ENCODE data around the gene LCA5L.
A peak's percentile ranks its signal among the peaks of the same experiment; 100 is the strongest.
"Not testable (repeated sequence)": the region's sequence is repeated elsewhere in the genome, so short reads cannot be mapped to it uniquely, and the experiment has no call there.

Gene LCA5L

DNA sequence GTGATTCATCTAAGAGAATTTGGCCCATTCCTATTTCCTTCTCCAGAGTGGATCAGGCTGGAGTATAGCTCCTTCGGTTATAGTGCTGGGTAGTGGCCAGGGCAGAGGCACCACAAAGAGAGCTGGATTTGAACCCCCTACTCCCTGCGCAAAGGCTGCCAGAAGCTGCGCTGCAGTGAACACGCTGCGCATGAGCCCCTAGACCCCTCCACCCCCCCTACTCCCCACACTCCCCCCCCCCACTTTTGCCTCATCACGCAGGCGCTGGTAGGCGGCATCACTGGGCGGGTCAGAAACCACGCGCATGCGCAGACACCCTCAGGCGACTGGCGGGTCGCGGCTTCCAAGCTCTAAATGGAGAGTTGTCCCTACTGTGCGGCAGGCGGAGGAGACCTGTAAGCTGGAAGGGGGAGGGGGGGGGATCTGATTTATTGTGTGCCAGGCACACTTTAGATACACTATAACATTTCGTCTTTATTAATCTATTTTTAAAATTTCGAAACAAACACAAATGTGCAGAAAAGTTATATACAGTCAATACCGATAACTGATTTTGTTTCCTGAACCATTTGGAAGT, 58.0 kb downstream of the LCA5L start:
- peak; percentile 82 for DNase-seq (ENCODE audit: low read depth)

GRCh38 chr21:39386899-39387298, 58.7 kb downstream of the LCA5L start:
- no peak for DNase-seq (ENCODE audit: low read depth)

GRCh38 chr21:39386194-39386593, 59.4 kb downstream of the LCA5L start:
- DNase-seq (ENCODE audit: low read depth) = no peak

DNA sequence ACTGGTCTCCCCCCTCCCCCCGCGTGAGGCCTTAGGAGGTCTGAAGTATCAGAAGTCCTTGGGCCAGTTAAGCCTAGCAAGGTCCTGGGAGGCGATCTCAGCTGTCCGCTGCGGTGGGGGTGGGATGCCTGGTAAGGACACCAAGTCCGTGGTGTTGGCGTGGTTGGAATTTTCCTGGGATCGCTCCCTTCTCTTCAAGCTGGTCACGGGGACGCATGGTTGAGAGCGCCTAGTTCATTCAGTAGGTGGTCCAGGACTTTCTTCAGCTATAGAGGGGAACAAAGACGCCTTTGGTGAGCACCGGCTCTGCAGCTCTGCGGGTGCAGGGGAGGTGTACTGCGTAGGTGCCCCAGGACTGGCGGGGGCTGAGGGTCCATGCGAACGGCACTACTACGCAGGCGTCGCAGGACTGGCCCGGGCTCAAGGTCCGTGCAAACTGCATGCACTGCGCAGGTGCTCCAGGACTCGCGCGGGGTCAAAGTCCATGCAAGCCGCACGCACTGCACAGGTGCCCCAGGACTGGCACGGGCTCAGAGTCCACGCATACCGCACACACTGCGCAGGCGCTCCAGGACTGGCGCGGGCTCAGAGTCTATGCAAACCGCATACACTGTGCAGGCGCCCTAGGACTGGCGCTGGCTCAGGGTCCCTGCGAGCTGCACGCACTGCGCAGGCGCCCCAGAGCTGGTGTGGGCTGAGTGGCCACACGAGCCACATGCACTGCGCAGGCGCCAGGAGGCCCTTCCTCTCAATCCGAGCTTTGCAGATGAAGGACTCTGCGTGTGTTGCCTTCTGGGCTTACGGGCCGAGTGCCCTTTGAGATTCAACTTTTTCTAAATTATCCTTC, 60.1 kb downstream of the LCA5L start:
- DNase-seq (ENCODE audit: low read depth) = peak; percentile 44

- no peak for DNase-seq (ENCODE audit: low read depth)
Observed at GRCh38 chr21:39384674-39385298, 60.8 kb downstream of the LCA5L start.

DNA sequence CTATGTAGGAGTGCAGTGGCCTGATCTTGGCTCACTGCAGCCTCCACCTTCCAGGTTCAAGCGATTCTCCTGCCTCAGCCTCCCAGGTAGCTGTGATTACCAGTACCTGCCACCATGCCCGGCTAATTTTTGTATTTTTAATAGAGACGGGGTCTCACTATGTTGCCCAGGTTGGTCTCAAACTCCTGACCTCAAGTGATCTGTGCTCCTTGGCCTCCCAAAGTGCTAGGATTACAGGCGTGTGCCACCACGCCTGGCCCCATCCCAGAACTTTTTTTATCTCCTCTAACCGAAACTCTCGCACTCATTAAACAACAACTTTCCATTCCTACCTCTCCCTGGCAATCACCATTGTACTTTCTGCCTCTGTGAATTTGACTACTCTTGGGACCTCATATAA, 63.5 kb downstream of the LCA5L start:
- DNase-seq (ENCODE audit: low read depth) = not testable (repeated sequence)

GRCh38 chr21:39381009-39381408, 64.6 kb downstream of the LCA5L start:
- no peak for DNase-seq (ENCODE audit: low read depth)

DNA sequence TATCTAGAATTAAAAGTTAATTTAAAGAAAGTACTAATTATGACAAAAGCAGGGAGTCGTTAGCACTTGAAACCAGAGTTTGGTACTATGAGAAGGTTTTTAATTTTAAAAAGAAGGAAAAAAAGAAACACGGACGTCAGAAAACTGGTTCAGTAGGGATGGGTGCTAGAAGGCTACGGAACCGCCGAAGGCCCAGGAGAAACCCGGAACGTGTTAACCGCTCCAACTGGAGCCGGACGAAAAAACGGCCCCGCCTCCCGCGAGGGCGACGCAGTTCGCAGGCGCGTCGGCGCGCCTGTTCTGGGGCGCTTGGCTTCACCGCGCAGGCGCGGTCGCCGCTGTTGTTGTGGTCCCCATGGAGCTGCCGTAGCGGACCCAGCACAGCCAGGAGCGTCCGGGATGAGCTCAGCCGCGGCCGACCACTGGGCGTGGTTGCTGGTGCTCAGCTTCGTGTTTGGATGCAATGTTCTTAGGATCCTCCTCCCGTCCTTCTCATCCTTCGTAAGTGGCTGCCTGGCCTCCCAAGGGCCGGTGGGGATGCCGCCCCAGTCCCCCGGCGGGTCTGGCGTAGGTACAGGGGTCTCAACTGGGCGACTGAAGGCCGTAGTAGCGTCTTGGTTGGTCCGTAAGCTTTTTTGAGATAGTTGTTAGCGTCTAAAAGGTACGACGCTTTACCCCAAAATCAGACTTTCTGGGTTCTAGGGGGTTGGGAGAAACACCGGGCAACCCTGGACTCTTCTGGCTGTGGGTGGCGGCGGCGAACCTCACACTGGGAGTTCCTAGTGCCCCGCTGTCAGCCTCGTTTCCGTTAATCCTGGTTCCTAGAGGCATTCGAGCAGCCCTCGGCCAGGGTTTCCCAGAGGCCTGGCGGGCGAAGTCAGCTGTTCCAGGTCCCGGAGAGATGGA, 65.3 kb downstream of the LCA5L start:
- peak; percentile 79 for DNase-seq (ENCODE audit: low read depth)

- DNase-seq (ENCODE audit: low read depth) = no peak
Observed at GRCh38 chr21:39377444-39378050, 68.0 kb downstream of the LCA5L start.

GRCh38 chr21:39375446-39375845, 70.1 kb downstream of the LCA5L start:
- DNase-seq (ENCODE audit: low read depth) = no peak

- no peak for DNase-seq (ENCODE audit: low read depth)
Observed at GRCh38 chr21:39374046-39374445, 71.5 kb downstream of the LCA5L start.

DNA sequence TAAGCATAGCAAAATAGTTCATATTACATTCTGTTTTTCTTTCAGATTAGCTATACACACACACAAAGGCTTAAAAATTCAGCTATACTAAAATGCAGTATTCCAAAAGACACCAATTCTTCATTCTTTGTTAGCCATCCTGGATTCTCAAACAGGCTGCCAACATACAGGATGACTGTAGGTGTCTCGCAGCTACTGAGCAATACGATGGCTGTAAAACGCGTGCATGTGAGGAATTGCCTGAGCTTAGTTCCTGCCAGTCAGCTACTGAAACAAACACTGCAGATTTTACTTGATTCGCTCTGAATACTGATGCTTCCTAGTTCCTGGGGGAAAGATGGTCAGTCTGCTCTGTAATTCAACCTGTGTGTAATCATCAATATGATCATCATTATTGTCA, 71.9 kb downstream of the LCA5L start:
- DNase-seq (ENCODE audit: low read depth) = no peak

GRCh38 chr21:39369896-39370288, 75.7 kb downstream of the LCA5L start:
- DNase-seq (ENCODE audit: low read depth) = not testable (repeated sequence)

GRCh38 chr21:39367783-39368182, 77.8 kb downstream of the LCA5L start:
- no peak for DNase-seq (ENCODE audit: low read depth)

DNA sequence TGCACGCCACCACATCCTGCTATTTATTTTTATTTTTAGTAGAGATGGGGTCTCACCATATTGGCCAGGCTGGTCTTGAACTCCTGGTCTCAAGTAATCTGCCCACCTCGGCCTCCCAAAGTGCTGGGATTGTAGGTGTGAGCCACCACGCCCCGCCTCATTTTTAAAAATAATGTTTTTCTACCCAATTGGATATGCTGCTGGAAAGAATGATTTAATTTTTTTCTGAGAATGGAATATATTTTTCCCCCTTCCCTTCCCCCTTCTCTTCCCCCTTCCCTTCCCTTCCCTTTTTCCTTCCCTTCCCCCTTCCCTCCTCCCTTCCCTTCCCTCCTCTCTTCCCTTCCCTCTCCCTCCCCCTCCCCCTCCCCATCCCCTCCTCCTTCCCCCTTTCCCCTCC, 79.0 kb downstream of the LCA5L start:
- no peak for DNase-seq (ENCODE audit: low read depth)

DNA sequence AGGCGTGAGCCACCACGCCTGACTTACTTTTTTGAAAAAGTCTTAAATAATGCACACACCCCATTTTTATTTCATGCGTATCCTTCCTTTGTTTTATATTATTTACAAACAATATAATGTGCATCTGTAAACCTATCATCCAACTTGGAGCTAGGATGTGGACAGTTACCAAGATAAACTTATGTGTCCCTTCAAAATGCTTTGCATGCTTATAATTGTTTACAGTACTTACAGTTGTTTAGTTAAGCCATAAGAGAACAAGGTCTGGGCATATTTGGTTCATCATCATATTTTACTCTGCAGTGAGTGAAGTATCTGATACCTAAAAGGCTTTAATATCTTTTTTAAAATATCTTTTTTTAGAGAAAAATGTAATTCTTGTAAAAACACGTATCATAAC, 80.6 kb downstream of the LCA5L start:
- no peak for DNase-seq (ENCODE audit: low read depth)

DNA sequence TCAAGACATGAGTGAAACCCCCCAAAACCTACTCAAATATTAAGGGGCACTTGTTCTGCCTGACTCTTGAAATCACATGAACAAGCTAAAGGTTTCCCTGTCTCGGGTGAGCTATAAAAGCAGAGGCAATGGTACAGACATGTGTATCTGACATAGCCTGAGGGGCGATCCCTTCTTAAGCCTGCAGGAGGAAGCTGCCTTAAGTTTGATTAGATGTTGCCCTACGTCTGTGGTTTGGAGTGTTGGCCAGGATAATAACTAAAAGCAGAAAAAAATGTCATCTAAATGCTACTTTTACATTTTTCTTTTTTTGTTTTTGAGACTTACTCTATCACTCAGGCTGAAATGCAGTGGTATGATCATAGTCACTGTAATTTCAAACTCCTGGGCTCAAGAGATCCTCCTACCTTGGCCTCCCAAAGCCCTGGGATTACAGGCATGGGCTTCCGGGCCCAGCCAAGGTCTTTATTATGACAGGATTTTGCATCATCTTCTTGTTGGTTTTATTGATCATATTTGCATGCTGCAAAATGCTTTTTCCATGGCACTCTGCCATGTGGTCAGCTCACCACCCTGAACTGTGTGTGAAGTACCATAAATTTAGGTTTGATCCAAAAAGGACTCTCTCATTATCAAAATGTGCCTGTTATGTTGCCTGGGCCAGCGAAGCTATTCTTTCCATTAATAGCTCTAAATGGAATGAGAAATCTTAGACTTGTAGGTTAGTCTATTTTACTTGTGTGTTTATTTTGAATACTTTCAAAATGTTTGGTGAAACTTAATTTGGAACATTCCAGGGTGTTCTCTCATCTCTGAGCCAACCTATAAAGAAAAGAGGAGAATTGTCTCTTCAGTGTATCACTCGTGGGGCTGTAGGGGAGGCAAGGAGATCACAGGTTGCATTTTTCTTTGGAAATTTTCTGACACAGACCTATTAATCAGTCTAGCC, 81.7 kb downstream of the LCA5L start:
- DNase-seq (ENCODE audit: low read depth) = no peak

DNA sequence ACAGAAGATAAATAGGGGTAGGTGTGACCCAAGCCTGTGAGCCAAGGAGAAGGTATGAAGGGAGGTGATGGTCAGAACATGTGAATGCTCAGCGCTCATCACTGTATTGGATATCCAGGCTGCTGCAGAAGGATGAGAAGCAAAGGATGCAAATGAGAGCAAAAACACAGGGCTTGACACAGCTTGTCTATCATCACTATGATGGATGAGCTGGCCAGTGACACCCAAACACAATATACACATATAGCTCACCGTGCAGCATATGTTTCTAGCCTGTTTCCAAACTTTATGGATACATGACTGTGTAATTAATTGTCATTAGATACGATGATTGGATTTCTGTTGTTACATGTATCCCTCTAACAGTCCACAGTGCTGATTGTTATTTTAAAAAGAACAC, 82.8 kb downstream of the LCA5L start:
- DNase-seq (ENCODE audit: low read depth) = no peak

GRCh38 chr21:39359382-39359781, 86.2 kb downstream of the LCA5L start:
- DNase-seq (ENCODE audit: low read depth) = no peak
